ENCODE measurements around the gene TRIM41. TPM values are rescaled to one million over a fixed set of nuclear protein-coding genes. Genes with fewer than 3 reads are reported as not detected.
"Not testable (repeated sequence)": the region's sequence is repeated elsewhere in the genome, so short reads cannot be mapped to it uniquely, and the experiment has no call there.

Gene TRIM41
- total RNA-seq, 1 experiment from 2014 or later, result 28.7 TPM

DNA sequence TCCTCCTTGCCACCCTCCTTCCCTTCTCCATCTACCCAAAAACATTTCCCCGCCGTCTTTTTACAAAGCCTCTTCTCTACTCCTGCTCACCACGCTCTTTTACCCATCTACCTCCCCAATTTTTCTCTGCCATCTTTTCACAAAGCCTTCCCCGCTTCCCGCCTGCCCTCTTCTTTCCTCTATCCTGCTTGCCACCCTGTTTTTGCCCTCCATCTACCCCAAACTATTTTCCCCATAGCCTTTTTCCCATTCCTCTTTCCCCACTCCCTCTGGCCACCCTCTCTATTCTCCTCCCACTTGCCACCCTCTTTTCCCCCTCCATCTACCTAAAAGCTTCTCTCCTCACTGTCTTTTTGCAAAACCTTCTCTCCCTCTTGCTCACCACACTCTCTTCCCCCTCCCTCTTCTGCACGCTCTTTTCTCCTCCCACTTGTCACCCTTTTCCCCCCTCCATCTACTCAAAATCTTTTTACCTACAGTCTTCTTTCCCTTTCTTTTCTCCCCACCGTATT is 57.2 kb downstream of the TRIM41 start:
- CTCF ChIA-PET, result no interaction called here
- no peaks in the 10 kb centered on the region for H3K27me3 ChIP-seq (replicated peaks; ENCODE audit: control insufficient read depth, insufficient read depth, low read length)
- no TSS peak for BruUV-seq (replicated peaks)
- intact Hi-C loops (cut with micrococcal nuclease; ENCODE audit: unreplicated experiment), result no loop called here
- no peak overlapping the region for H3K27ac Mint-ChIP-seq (ENCODE audit: unreplicated experiment)
- no peaks in the 10 kb centered on the region for H3K36me3 Mint-ChIP-seq (ENCODE audit: insufficient read depth, unreplicated experiment)
- H3K4me3 ChIP-seq (ENCODE audit: low read depth, low read length), result no peak overlapping the region
- H3K27me3 Mint-ChIP-seq (ENCODE audit: insufficient read depth, unreplicated experiment), result peaks cover 7% of the 10 kb centered on the region
- TF ChIP-seq, protein P1, sequence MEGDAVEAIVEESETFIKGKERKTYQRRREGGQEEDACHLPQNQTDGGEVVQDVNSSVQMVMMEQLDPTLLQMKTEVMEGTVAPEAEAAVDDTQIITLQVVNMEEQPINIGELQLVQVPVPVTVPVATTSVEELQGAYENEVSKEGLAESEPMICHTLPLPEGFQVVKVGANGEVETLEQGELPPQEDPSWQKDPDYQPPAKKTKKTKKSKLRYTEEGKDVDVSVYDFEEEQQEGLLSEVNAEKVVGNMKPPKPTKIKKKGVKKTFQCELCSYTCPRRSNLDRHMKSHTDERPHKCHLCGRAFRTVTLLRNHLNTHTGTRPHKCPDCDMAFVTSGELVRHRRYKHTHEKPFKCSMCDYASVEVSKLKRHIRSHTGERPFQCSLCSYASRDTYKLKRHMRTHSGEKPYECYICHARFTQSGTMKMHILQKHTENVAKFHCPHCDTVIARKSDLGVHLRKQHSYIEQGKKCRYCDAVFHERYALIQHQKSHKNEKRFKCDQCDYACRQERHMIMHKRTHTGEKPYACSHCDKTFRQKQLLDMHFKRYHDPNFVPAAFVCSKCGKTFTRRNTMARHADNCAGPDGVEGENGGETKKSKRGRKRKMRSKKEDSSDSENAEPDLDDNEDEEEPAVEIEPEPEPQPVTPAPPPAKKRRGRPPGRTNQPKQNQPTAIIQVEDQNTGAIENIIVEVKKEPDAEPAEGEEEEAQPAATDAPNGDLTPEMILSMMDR (IDR thresholded peaks at IDR 0.05; ENCODE audit: insufficient read depth in 1 of 2, low read depth in 1 of 2, low read length in 1 of 2, severe bottlenecking in 1 of 2, unreplicated experiment in 1 of 2), result no peak
- no peak for DNase-seq
- POLR2A ChIA-PET, result no interaction called here
- H3K9me3 ChIP-seq, result no peaks in the 10 kb centered on the region
- no peaks in the 10 kb centered on the region for H3K4me1 Mint-ChIP-seq (ENCODE audit: low read depth, unreplicated experiment)
- no peak overlapping the region for H3K4me3 Mint-ChIP-seq (ENCODE audit: unreplicated experiment)
- H3K4me1 ChIP-seq, result no peaks in the 10 kb centered on the region
- no peaks in the 10 kb centered on the region for H3K9me3 Mint-ChIP-seq (ENCODE audit: unreplicated experiment)
- no peaks in the 10 kb centered on the region for H3K36me3 ChIP-seq (ENCODE audit: control insufficient read depth, insufficient read depth, low read length)

DNA sequence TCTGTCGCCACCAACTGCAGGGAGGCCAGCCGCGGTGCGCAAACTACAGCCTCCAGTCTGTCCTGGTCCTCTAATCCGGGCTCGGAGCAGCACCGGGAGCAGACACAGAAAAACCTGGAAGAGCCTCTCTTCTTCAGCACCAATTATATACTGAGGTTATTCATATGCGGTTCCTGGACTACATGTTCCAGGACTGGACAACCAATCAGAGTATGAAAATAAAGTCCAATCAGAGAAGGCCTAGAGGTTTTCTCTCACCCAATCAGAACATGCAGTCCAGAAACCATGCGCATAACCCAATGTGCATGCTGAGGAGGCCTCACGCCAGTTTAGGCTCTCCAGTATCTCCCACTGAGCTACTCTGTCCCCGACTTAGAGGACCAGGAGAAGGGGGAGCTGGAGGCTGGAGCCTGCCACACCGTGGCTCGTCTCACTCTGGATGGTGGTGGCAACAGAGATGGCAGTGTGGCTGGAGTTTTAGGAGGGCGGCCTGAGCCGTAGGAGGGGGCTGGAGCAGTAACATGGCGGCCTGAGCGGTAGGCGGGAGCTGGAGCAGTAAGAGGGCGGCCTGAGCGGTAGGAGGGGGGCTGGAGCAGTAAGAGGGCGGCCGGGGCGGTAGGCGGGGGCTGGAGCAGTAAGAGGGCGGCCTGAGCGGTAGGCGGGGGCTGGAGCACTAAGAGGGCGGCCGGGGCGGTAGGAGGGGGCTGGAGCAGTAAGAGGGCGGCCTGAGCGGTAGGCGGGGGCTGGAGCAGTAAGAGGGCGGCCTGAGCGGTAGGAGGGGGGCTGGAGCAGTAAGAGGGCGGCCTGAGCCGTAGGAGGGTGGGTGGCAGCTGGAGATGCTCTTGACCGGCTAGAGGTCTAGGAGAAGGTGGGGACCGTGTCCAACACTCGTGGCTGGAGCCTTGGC is 58.2 kb downstream of the TRIM41 start:
- Mint-ChIP-seq H3K9me3 (ENCODE audit: unreplicated experiment) (no peaks in the 10 kb centered on the region), H3K4me1 (ENCODE audit: low read depth, unreplicated experiment) (no peaks in the 10 kb centered on the region), H3K4me3 (ENCODE audit: unreplicated experiment) (no peak overlapping the region), H3K36me3 (ENCODE audit: insufficient read depth, unreplicated experiment) (no peaks in the 10 kb centered on the region), H3K27me3 (ENCODE audit: insufficient read depth, unreplicated experiment) (peaks cover 7% of the 10 kb centered on the region), H3K27ac (ENCODE audit: unreplicated experiment) (no peak overlapping the region)
- Histone ChIP-seq H3K9me3 (no peaks in the 10 kb centered on the region), H3K4me3 (ENCODE audit: low read depth, low read length) (no peak overlapping the region), H3K36me3 (ENCODE audit: control insufficient read depth, insufficient read depth, low read length) (no peaks in the 10 kb centered on the region), H3K27me3 (replicated peaks; ENCODE audit: control insufficient read depth, insufficient read depth, low read length) (no peaks in the 10 kb centered on the region), H3K4me1 (no peaks in the 10 kb centered on the region)
- intact Hi-C loops (cut with micrococcal nuclease; ENCODE audit: unreplicated experiment), result no loop called here
- TF ChIP-seq, protein P1 (IDR thresholded peaks at IDR 0.05; ENCODE audit: insufficient read depth in 1 of 2, low read depth in 1 of 2, low read length in 1 of 2, severe bottlenecking in 1 of 2, unreplicated experiment in 1 of 2), result no peak
- POLR2A ChIA-PET, result no interaction called here
- DNase-seq, result no peak
- BruUV-seq (replicated peaks), result no TSS peak
- CTCF ChIA-PET, result no interaction called here

DNA sequence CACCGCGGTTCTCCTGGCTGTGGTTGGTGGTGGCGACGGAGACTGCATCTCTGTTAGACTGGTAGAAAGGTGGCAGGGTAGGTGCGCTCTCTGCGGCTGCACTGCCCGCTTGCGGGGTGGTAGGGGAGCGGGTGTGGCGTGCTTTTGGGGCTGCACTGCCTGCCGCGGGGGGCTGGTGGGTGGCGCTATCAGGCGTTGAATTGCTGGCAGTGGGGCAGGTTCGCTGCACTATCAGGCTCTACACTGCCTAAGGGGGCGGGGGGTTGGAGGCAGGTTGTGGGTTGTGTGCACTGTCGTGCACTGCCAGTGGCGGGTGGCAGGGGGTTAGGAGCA is 58.9 kb downstream of the TRIM41 start:
- no peak overlapping the region for H3K4me3 Mint-ChIP-seq (ENCODE audit: unreplicated experiment)
- no peaks in the 10 kb centered on the region for H3K9me3 Mint-ChIP-seq (ENCODE audit: unreplicated experiment)
- TF ChIP-seq, protein P1 (IDR thresholded peaks at IDR 0.05; ENCODE audit: insufficient read depth in 1 of 2, low read depth in 1 of 2, low read length in 1 of 2, severe bottlenecking in 1 of 2, unreplicated experiment in 1 of 2), result no peak
- POLR2A ChIA-PET, result no interaction called here
- Histone ChIP-seq H3K4me3 (ENCODE audit: low read depth, low read length) (no peak overlapping the region), H3K36me3 (ENCODE audit: control insufficient read depth, insufficient read depth, low read length) (no peaks in the 10 kb centered on the region), H3K4me1 (no peaks in the 10 kb centered on the region), H3K27me3 (replicated peaks; ENCODE audit: control insufficient read depth, insufficient read depth, low read length) (no peaks in the 10 kb centered on the region), H3K9me3 (no peaks in the 10 kb centered on the region)
- H3K4me1 Mint-ChIP-seq (ENCODE audit: low read depth, unreplicated experiment), result no peaks in the 10 kb centered on the region
- DNase-seq, result no peak
- H3K27ac Mint-ChIP-seq (ENCODE audit: unreplicated experiment), result no peak overlapping the region
- H3K27me3 Mint-ChIP-seq (ENCODE audit: insufficient read depth, unreplicated experiment), result peaks cover 7% of the 10 kb centered on the region
- BruUV-seq (replicated peaks), result no TSS peak
- CTCF ChIA-PET, result no interaction called here
- H3K36me3 Mint-ChIP-seq (ENCODE audit: insufficient read depth, unreplicated experiment), result no peaks in the 10 kb centered on the region
- intact Hi-C loops (cut with micrococcal nuclease; ENCODE audit: unreplicated experiment), result no loop called here

DNA sequence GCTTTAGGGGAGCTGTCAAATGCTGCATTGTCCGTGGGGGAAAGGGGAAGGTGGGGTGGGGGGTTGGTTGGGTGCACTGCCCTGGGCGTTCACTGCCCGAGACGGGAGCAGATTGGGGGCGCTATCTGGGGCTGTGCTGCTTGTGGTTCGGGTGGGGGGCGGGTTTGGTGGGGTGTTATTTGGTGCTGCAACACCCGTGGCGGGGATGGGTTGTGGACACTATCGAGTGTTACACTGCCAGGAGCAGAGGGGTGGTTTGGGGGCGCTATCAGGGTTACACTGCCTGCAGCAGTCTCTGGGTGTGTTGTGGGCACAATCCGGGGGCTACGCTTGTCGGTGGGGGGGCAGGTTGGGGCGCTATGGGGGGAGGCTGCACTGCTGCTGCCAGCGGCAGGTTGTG is 59.3 kb downstream of the TRIM41 start:
- H3K27me3 ChIP-seq (replicated peaks; ENCODE audit: control insufficient read depth, insufficient read depth, low read length); DNase-seq; H3K4me3 ChIP-seq (ENCODE audit: low read depth, low read length); H3K4me3 Mint-ChIP-seq (ENCODE audit: unreplicated experiment); H3K4me1 ChIP-seq; BruUV-seq (replicated peaks); POLR2A ChIA-PET; intact Hi-C loops (cut with micrococcal nuclease; ENCODE audit: unreplicated experiment); H3K27me3 Mint-ChIP-seq (ENCODE audit: insufficient read depth, unreplicated experiment); H3K9me3 Mint-ChIP-seq (ENCODE audit: unreplicated experiment); H3K36me3 ChIP-seq (ENCODE audit: control insufficient read depth, insufficient read depth, low read length); H3K9me3 ChIP-seq; H3K4me1 Mint-ChIP-seq (ENCODE audit: low read depth, unreplicated experiment); H3K36me3 Mint-ChIP-seq (ENCODE audit: insufficient read depth, unreplicated experiment); CTCF ChIA-PET; H3K27ac Mint-ChIP-seq (ENCODE audit: unreplicated experiment): not testable (repeated sequence)
